T follicular helper cell (primary cell): ENCODE results near the gene MTARC2.
"Not testable (repeated sequence)": the region's sequence is repeated elsewhere in the genome, so short reads cannot be mapped to it uniquely, and the experiment has no call there.

Source experiments
- DNase-seq: peaks from one replicate; pipeline ENCODE4 v3.0.0-alpha.2; 2020; ENCODE audit warnings: low read depth

Gene MTARC2

GRCh38 chr1:220732137-220732536 lies 16.0 kb upstream of the MTARC2 start:
- no peak for DNase-seq

DNA sequence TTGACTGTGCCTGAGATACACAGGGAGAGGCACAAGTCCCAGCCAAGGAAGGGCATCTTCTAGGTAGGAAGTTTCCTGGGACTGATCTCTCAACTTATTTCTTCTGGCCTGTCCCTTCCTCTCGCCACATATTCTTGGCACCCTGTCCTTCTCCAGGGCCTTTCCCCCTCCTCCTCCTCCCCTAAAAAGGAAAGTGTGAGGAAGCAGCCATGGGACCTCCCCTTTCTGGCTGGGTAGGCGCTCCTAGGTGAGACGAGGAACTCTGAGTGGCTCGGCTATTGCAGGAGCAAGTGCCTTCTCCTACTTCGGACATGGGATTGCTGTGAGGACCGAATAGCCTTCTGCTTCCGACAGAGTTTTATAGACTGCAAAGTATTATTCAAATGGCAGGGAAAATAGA lies 15.5 kb upstream of the MTARC2 start:
- no peak for DNase-seq

DNA sequence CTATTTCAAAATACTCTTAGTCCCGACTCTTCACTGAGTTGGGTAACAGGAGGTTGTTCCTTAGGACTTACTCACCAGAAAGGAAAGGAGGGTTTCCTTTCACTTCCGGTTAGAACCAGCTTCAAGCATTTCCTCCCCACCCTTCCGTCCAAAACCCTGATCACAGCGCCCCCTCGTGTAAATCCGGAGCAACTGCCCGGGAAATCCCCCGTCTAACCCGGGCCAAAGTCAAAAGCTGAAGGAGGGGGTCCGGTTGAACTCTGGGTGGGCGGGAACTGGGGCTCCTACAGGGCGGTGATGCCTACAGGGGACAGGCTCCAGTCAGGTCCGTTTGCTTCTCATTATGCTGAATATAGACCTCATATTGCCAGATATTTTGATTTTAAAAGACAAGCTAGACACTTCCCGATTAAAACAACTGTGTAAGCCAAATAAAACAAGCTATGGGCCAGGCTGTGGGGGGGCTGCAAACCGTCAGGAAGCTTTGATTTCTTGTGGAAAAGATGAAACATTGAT lies 15.0 kb upstream of the MTARC2 start:
- peak; percentile 58 for DNase-seq

GRCh38 chr1:220734571-220735326 lies 13.4 kb upstream of the MTARC2 start:
- DNase-seq = no peak

DNA sequence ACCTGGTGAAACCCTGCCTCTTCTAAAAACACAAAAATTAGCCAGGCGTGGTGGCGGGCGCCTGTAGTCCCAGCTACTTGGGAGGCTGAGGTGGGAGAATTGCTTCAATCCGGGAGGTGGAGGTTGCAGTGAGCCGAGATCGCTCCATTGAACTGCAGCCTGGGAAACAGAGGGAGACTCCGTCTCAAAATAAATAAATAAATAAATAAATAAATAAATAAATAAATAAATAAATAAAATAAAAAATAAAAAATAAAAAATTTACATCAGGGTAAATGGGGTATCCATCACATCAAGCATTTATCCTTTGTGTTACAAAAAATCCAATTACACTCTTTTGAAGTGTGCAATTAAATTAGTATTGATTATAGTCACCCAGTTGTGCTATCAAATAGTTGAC lies 11.8 kb upstream of the MTARC2 start:
- DNase-seq = not testable (repeated sequence)

- DNase-seq = no peak
Measured at GRCh38 chr1:220741349-220741748, 6.8 kb upstream of the MTARC2 start.

DNA sequence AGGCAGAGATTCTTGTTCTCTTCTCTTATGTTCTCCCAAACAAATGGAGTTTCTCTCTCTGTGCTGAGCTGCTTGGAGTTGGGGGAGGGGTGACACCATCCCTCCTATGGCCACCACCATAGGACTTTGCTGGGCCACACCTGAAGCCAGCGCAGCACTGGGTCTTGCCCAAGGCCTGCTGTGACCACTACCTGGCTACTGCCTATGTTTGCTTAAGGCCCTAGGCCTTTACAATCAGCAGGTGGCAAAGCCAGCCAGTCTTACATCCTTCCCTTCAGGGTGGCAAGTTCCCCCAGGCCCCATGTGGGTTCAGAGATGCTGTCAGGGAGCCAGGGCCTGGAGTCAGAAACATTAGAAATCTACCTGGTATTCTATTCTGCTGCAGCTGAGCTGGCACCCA lies 6.3 kb upstream of the MTARC2 start:
- DNase-seq = no peak

DNA sequence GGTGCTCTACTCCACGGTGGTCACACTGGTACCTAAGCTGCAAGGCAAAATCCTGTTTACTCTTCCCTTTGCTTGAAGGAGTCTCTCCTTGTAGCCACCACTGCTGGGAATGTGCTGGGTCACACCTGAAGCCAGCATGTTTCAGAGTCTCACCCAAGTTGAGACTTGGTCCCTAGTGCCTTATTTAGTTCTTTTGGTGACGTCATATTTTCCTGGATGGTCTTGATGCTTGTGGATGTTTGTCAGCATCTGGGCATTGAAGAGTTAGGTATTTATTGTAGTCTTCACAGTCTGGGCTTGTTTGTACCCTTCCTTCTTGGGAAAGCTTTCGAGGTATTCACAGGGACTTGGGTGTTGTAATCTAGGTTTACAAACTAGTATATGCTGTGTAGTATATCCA lies 5.6 kb upstream of the MTARC2 start:
- no peak for DNase-seq

DNA sequence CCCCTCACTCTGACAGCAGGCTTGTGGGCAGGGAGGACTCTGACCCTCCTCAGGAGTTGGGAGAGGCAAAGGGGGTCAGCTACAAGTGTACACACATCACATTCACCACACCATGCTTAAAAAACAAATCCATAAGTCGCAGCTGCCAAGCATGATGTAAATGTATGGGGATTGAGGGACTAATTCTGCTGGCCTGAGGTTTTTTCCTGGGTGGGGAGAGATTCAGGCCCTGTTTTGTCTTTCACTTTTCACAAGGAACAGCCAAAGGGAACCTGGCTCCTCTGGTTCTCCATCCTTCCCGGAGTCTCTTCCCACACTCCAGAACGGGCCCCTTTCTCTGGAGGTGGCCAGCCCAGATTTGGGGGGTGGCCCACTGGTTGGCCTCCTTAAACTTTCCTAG lies 1.3 kb upstream of the MTARC2 start:
- DNase-seq = no peak

DNA sequence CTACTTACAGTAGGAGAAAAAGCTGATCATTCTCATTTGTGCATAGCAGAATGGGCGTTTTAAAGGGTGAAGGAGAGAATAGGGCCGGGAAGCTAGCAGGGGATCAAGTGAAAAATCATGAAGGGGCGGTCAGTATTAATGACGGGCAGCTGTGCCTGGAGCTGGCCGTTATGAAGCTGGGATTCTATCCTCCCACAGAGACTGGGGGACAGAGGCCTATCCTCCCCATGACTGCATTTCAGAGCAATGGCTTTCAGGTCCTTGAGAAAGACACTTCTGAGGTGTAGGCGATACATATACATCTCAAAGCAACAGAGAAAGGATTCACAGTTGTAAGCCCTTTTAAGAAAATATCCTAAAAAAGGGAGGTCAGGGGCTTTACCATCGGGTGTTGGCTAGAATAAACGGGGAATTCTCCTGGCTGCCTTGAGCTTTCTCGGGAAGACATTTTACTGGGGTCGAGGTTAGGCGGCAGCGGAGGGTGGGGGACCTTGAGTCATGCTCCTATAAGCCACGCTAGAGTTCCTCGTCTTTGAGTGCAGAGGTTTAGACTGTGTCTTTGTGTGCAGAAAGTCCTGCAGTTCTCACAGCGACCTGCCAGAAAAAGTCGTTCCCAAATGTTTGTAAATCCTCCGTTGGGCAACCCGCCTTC lies 559 bp upstream of the MTARC2 start:
- DNase-seq = no peak

DNA sequence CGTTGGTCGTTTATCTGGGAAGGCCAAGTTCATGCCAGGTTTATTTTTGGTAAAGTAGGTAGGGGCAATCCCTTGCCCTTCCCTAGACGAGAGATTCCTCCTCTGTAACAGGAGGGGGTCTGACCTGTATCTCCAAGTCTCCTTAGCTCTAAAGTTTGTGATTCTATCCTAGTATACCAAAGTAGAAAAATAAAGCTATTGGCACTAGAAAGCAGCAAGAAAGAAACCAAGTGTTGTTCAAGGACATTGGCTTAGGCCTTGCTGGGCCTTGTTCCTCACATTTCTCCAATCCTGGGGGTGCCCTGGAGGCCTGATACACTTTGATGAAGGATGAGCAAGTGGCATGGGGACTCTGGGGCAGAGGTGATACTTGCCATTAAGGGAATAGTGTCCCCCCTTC lies 814 bp downstream of the MTARC2 start:
- DNase-seq = no peak

DNA sequence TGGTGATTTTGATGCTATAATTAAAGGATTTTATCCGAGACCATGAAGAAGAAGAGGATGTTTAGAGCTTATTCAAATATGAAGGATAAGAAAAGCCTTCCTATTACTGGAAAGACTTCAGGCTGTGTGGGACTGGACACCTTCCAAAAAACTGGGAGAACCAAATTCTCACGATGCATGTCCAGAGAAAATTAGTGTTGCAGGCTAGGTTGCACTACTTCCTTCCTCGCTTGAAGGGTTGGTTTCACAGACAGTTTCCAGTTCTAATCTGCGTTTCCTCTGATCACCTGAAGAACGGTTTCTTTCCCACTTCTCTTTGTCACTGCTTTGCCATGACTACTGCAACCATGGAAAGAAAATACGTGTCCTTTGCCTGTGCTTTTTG lies 2.0 kb downstream of the MTARC2 start:
- DNase-seq = no peak

DNA sequence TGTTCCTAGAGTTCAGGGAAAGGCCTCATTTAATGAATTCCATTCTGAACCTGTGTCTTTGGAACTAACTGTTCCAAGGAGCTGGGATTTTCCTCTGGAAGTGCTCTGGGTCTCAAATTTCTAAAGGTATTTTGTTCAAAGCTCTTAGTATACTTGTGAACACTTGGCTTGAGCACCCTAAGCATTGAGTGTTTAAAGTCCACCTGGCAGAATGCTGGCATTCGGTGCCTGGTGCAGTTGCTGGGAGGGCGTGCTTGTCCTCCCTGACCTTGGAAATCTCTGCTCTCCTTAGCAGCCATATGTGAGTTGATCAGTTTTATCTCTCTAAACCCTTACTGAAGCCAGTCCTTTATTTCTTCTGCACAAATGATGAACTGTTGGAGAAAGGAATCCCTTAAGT lies 3.0 kb downstream of the MTARC2 start:
- no peak for DNase-seq

DNA sequence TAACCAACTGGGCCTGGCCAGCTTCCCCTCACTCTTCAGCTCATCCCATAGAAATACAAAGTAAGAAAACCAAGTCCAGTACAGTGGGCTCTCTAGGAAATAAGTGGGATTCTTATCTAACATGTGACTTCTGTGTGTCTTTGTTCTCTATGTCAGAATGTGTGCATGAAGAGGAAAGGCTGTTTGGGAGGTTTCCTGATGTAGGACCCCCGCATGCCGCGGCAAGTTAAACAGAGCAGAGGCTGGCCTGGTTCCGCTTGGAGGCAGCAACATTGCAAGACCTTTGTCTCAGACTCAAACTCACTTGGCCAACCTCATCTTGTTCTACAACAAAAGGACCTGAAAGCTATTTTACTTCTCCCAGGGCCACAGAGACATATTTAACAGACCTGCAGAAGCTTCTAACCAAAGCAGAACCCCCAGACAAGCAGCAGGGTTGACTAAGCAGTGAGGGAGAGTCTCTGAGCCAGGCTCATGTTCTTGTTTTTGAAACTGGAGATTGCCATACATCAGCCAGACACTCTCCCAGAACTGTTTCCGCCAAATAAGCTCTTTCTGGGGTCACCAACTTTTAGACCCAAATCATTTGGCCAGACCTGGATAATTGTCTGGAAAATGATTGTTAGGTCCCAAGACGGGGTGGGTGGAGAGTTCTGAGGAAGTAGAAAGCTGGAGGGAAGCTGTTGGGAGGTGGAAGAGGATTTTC lies 6.2 kb downstream of the MTARC2 start:
- no peak for DNase-seq

DNA sequence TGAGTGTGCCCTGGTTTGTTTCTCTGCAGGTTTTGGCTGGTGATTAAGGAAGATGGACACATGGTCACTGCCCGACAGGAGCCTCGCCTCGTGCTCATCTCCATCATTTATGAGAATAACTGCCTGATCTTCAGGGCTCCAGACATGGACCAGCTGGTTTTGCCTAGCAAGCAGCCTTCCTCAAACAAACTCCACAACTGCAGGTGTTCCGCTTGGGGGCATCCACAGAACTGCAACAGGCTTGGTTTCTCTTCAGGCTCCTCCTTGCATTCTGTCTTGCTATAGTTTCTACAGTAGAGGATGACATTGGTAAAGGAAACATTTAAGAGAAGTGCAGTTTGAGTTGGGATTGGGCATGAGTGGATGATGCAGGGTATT lies 6.8 kb downstream of the MTARC2 start:
- no peak for DNase-seq

DNA sequence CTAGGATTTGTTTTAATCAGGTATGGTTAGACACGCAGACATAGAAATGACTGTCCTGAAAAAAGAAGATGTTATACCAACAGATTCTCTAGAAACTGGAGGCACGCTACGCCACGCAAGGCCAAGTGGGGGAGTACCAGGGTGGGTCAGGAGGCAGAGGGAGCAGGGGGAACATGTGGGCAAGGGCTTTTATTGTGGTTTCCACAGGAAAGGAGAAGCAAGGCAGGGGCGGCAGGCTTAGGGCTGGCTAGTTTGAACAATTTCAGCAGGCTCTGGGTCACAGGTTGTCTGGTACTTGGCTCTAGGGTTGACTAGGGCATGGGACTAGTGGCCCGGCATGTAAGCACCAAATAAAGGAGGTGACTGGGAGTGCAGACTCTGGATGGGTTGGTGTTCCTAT lies 7.2 kb downstream of the MTARC2 start:
- DNase-seq = no peak

- DNase-seq = no peak
Measured at GRCh38 chr1:220757441-220757840, 9.3 kb downstream of the MTARC2 start.

- DNase-seq = no peak
Measured at GRCh38 chr1:220759147-220759546, 11.0 kb downstream of the MTARC2 start.

DNA sequence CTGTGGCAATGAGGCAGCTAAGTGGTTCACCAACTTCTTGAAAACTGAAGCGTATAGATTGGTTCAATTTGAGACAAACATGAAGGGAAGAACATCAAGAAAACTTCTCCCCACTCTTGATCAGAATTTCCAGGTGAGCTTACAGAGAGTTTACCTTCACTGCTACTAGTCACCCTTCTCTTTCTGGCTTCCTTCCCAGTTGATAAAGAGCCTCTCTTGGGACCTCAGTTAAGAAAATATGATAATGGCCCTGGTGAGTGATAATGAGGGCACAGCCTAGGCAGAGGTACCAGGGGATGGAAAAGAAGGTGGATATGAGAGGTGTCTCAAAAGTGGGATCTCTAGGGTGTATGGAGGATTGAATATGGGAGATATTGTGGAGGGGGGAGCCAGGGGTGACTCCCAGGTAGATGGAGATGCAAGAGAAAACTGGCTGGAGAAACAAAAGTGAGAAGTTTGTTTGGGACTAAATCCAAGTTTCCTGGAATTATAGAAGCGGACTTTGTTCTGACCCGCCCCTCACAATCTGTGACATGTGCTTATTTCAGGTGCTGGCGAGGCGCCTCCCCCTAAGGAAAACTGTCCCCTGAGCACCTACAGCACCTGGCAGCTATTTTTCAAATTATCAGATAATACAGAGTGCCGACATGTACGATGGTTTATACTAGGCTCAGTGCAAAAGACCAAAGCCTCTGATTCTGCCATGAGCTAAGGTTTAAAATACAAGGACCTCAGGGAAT lies 13.7 kb downstream of the MTARC2 start:
- DNase-seq = no peak

DNA sequence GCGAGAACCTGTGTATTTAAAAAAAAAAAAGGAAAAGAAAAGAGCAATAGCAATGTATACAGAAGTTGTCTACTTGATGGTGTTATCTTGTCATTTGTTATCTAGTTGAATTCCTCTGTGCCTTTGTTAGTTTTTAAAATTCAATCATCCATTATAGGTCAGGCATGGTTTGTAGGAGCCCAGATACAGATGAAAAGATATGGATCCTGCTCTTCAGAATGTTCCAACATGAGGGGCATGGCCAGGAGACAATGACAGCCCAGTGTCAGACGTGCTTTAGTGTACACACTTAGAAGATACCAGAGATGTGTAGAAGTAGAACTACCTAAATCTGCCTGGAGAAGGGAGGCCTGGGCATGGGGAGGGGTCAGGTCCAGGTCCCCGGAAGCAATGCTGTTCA lies 16.6 kb downstream of the MTARC2 start:
- no peak for DNase-seq

DNA sequence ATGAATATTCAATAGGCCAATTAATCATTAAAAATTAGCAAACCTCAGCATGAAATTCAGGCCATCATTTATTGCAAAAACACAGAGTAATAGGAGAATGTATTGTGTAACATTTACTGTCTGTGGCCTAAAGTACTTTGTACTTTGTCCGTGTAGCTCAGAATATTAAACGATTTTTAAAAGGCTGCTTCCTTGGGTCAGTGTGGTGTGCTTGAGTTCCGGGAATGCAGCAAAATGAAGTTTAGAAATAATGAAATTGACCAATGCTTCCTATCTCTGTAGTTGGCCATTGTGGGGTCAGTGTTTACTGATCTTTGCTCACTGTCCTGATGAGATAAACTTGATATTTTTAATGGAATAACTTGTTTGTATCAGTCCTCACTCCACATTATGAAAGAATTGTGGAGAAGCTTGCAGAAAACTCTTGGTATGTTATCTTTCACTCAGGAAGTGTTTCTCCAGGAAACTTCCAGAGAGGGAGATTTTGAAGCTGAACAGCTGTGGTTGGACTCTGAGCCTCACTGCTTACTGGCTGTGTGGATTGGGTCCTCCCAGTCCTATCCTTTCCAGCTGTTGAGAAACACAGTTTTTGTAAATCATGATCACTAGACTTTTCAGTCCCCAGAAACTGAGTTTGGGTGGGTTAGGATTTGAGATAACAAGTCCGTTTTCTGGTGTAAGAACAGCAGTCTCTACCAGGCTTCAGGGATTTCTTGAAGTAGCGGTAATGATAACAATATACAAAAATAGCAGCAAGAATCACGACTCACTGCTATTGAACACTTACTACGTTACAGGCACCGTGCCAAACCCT lies 19.4 kb downstream of the MTARC2 start:
- no peak for DNase-seq
